HL-60 (cell line): ENCODE data around the gene APPL2.

Experiments
- CTCF ChIP-seq: IDR thresholded peaks from one replicate; pipeline ENCODE4 v1.5.1; 2011; ENCODE audit warnings: low read length, control low read depth, inconsistent platforms; ENCODE audit not compliant: insufficient read depth
- GABPA ChIP-seq: IDR thresholded peaks from 2 replicates; pipeline ENCODE4 v1.6.1; 2012; ENCODE audit warnings: low read depth
- POLR2AphosphoS5 ChIP-seq: IDR thresholded peaks from 2 replicates; pipeline ENCODE4 v1.6.1; 2012; ENCODE audit warnings: low read depth
- REST ChIP-seq: IDR thresholded peaks from 2 replicates; pipeline ENCODE4 v1.6.1; 2012; ENCODE audit warnings: low read depth; ENCODE audit not compliant: insufficient replicate concordance

GRCh38 chr12:105222284-105222655 is 13.7 kb downstream of the APPL2 start:
- TF ChIP-seq GABPA (no peak), CTCF (no peak), POLR2AphosphoS5 (no peak), REST (no peak)
